ENCODE measurements around the gene FFAR3.

Gene FFAR3

GRCh38 chr19:35396240-35396885, 38.1 kb downstream of the FFAR3 start:
- no peak for DNase-seq (ENCODE audit: low read depth)
- no peak for TF ChIP-seq POLR2A (IDR thresholded peaks at IDR 0.05; ENCODE audit: extremely low read depth, insufficient read length)
- no peak for TF ChIP-seq MYC (IDR thresholded peaks at IDR 0.05; ENCODE audit: low read depth, low read length)
- TF ChIP-seq, protein P1, sequence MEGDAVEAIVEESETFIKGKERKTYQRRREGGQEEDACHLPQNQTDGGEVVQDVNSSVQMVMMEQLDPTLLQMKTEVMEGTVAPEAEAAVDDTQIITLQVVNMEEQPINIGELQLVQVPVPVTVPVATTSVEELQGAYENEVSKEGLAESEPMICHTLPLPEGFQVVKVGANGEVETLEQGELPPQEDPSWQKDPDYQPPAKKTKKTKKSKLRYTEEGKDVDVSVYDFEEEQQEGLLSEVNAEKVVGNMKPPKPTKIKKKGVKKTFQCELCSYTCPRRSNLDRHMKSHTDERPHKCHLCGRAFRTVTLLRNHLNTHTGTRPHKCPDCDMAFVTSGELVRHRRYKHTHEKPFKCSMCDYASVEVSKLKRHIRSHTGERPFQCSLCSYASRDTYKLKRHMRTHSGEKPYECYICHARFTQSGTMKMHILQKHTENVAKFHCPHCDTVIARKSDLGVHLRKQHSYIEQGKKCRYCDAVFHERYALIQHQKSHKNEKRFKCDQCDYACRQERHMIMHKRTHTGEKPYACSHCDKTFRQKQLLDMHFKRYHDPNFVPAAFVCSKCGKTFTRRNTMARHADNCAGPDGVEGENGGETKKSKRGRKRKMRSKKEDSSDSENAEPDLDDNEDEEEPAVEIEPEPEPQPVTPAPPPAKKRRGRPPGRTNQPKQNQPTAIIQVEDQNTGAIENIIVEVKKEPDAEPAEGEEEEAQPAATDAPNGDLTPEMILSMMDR (IDR thresholded peaks at IDR 0.05; ENCODE audit: low read depth, low read length), result no peak
- TF ChIP-seq MAX (IDR thresholded peaks at IDR 0.05; ENCODE audit: low read depth, low read length), result no peak
- no peak overlapping the region for H3K4me3 ChIP-seq (ENCODE audit: low read depth, low read length)

- TF ChIP-seq MAX (IDR thresholded peaks at IDR 0.05; ENCODE audit: low read depth, low read length) (no peak), MYC (IDR thresholded peaks at IDR 0.05; ENCODE audit: low read depth, low read length) (no peak), POLR2A (IDR thresholded peaks at IDR 0.05; ENCODE audit: extremely low read depth, insufficient read length) (no peak)
- TF ChIP-seq, protein P1 (IDR thresholded peaks at IDR 0.05; ENCODE audit: low read depth, low read length), result no peak
- DNase-seq (ENCODE audit: low read depth), result no peak
- no peak overlapping the region for H3K4me3 ChIP-seq (ENCODE audit: low read depth, low read length)
Observed at GRCh38 chr19:35397064-35397463, 38.8 kb downstream of the FFAR3 start.

DNA sequence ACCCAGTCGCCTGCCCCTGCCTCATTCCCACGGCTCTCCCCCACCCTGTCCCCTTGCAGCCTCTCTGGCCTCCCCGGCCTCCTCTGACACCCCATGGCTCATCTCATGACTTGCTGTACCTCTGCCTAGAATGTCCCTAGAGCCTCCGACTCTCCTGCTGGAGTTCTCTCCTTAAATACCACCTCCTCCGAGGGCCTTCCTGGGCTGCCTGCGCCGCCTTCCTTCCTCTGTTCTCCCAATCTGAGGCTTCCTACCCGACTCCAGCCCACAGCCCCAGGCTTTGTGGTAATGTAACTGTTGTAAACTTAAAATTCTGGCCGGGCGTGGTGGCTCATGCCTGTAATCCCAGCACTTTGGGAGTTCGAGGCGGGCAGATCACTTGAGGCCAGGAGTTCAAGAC, 40.3 kb downstream of the FFAR3 start:
- TF ChIP-seq POLR2A (IDR thresholded peaks at IDR 0.05; ENCODE audit: extremely low read depth, insufficient read length) (no peak), MAX (IDR thresholded peaks at IDR 0.05; ENCODE audit: low read depth, low read length) (no peak), MYC (IDR thresholded peaks at IDR 0.05; ENCODE audit: low read depth, low read length) (no peak)
- TF ChIP-seq, protein P1 (IDR thresholded peaks at IDR 0.05; ENCODE audit: low read depth, low read length), result no peak
- DNase-seq (ENCODE audit: low read depth), result no peak
- H3K4me3 ChIP-seq (ENCODE audit: low read depth, low read length), result no peak overlapping the region

GRCh38 chr19:35399231-35399630, 41.0 kb downstream of the FFAR3 start:
- H3K4me3 ChIP-seq (ENCODE audit: low read depth, low read length), result no peak overlapping the region
- TF ChIP-seq MAX (IDR thresholded peaks at IDR 0.05; ENCODE audit: low read depth, low read length), result no peak
- TF ChIP-seq POLR2A (IDR thresholded peaks at IDR 0.05; ENCODE audit: extremely low read depth, insufficient read length), result no peak
- TF ChIP-seq MYC (IDR thresholded peaks at IDR 0.05; ENCODE audit: low read depth, low read length), result no peak
- TF ChIP-seq, protein P1 (IDR thresholded peaks at IDR 0.05; ENCODE audit: low read depth, low read length), result no peak

GRCh38 chr19:35399948-35400772, 41.9 kb downstream of the FFAR3 start:
- no peak for TF ChIP-seq MYC (IDR thresholded peaks at IDR 0.05; ENCODE audit: low read depth, low read length)
- TF ChIP-seq, protein P1 (IDR thresholded peaks at IDR 0.05; ENCODE audit: low read depth, low read length), result no peak
- TF ChIP-seq POLR2A (IDR thresholded peaks at IDR 0.05; ENCODE audit: extremely low read depth, insufficient read length), result no peak
- TF ChIP-seq MAX (IDR thresholded peaks at IDR 0.05; ENCODE audit: low read depth, low read length), result no peak
- no peak for DNase-seq (ENCODE audit: low read depth)
- H3K4me3 ChIP-seq (ENCODE audit: low read depth, low read length), result no peak overlapping the region

More at GRCh38 chr19:35399231-35399630, 41.0 kb downstream of the FFAR3 start:
- DNase-seq (ENCODE audit: low read depth), result no peak
